WTC11 (cell line): Measurements from ENCODE around the gene PKHD1. TPM values are rescaled to one million over a fixed set of nuclear protein-coding genes. Genes with fewer than 3 reads are reported as not detected.

Experiments
- ATAC-seq: fragments of 200-7000 bp; cut with Tn5 transposase; 2 replicates; pipeline ENCODE4 v1.10.0; 2021; ENCODE audit warnings: mild to moderate bottlenecking, moderate library complexity
- CTCF ChIA-PET: fragments of 300-600 bp; sonication (Branson Sonifier 250); formaldehyde crosslinking; loops from one replicate; lab custom pipeline; 2021; ENCODE audit warnings: antibody characterized with exemption; lab: Charles Lee
- POLR2A ChIA-PET: fragments of 350-600 bp; sonication (Branson Sonifier 250); formaldehyde crosslinking; loops from one replicate; lab custom pipeline; 2021; ENCODE audit warnings: antibody characterized with exemption; lab: Charles Lee
- DNase-seq: peaks from one replicate; pipeline ENCODE4 v3.0.0; 2021; ENCODE audit warnings: low spot score
- H3K27ac Mint-ChIP-seq: 2 replicates; pipeline ENCODE4 v1.8.0; 2021; ENCODE audit warnings: mixed read lengths
- H3K27me3 Mint-ChIP-seq: 2 replicates; pipeline ENCODE4 v1.8.0; 2021; ENCODE audit warnings: low read depth, mild to moderate bottlenecking, moderate library complexity, mixed read lengths
- H3K36me3 Mint-ChIP-seq: 2 replicates; pipeline ENCODE4 v1.8.0; 2021; ENCODE audit warnings: mixed read lengths
- H3K4me1 Mint-ChIP-seq: 2 replicates; pipeline ENCODE4 v1.8.0; 2022; ENCODE audit warnings: mixed read lengths
- H3K4me3 Mint-ChIP-seq: 2 replicates; pipeline ENCODE4 v1.8.0; 2021; ENCODE audit warnings: mild to moderate bottlenecking, moderate library complexity, mixed read lengths
- H3K9me3 Mint-ChIP-seq: 2 replicates; pipeline ENCODE4 v1.8.0; 2021; ENCODE audit warnings: mixed read lengths
- CBFB ChIP-seq: sonication (generic); formaldehyde crosslinking; IDR thresholded peaks from 2 replicates; pipeline ENCODE4 v1.8.1; 2022; ENCODE audit warnings: mild to moderate bottlenecking, low read depth, missing genetic modification reagents
- CTCF ChIP-seq: fragments of 200-600 bp; IDR thresholded peaks from 2 replicates; pipeline ENCODE4 v1.8.0; 2022; ENCODE audit warnings: antibody characterized with exemption
- E2F5 ChIP-seq: sonication (generic); formaldehyde crosslinking; IDR thresholded peaks from 2 replicates; pipeline ENCODE4 v1.8.1; 2022; ENCODE audit warnings: mild to moderate bottlenecking, moderate library complexity, missing genetic modification reagents
- GTF2I ChIP-seq: fragments of 250-450 bp; sonication (Bioruptor Pico); conservative IDR thresholded peaks from 2 replicates; pipeline ENCODE4 v1.4.0; 2021; ENCODE audit warnings: mild to moderate bottlenecking
- IRF2 ChIP-seq: sonication (generic); formaldehyde crosslinking; IDR thresholded peaks from 2 replicates; pipeline ENCODE4 v1.8.0; 2022; ENCODE audit warnings: low read depth, missing genetic modification reagents, borderline replicate concordance
- JAZF1 ChIP-seq: fragments of 250-450 bp; sonication (Bioruptor Pico); IDR thresholded peaks from 2 replicates; pipeline ENCODE4 v1.9.0; 2021; ENCODE audit warnings: moderate library complexity, mild to moderate bottlenecking, inconsistent platforms
- MXD4 ChIP-seq: fragments of 250-450 bp; sonication (Bioruptor Pico); IDR thresholded peaks from 2 replicates; pipeline ENCODE4 v1.8.0; 2021; ENCODE audit warnings: mild to moderate bottlenecking, moderate library complexity, borderline replicate concordance
- SMAD3 ChIP-seq: sonication (generic); formaldehyde crosslinking; IDR thresholded peaks from 2 replicates; pipeline ENCODE4 v1.8.0; 2022; ENCODE audit warnings: missing genetic modification reagents, mild to moderate bottlenecking, borderline replicate concordance
- SOX15 ChIP-seq: fragments of 250-450 bp; sonication (Bioruptor Pico); IDR thresholded peaks from 2 replicates; pipeline ENCODE4 v1.9.0; 2021; ENCODE audit warnings: mild to moderate bottlenecking
- STAT6 ChIP-seq: sonication (generic); formaldehyde crosslinking; conservative IDR thresholded peaks from 2 replicates; pipeline ENCODE4 v1.8.1; 2023; ENCODE audit warnings: mild to moderate bottlenecking, low read depth, missing genetic modification reagents, moderate library complexity
- TP53 ChIP-seq: sonication (generic); formaldehyde crosslinking; IDR thresholded peaks from 2 replicates; pipeline ENCODE4 v1.8.1; 2023; ENCODE audit warnings: mild to moderate bottlenecking, missing genetic modification reagents
- ZNF219 ChIP-seq: sonication (generic); formaldehyde crosslinking; IDR thresholded peaks from 2 replicates; pipeline ENCODE4 v1.8.0; 2023; ENCODE audit warnings: missing genetic modification reagents, mild to moderate bottlenecking, borderline replicate concordance
- ZNF263 ChIP-seq: sonication (generic); formaldehyde crosslinking; IDR thresholded peaks from 2 replicates; pipeline ENCODE4 v1.8.1; 2022; ENCODE audit warnings: low read depth, mild to moderate bottlenecking, moderate library complexity, missing genetic modification reagents
- ZNF425 ChIP-seq: fragments of 250-450 bp; sonication (Bioruptor Pico); conservative IDR thresholded peaks from 2 replicates; pipeline ENCODE4 v1.9.0; 2021; ENCODE audit warnings: mild to moderate bottlenecking
- ZNF671 ChIP-seq: fragments of 250-450 bp; sonication (Bioruptor Pico); IDR thresholded peaks from 2 replicates; pipeline ENCODE4 v1.8.0; 2021; ENCODE audit warnings: mild to moderate bottlenecking
- total RNA-seq: library from RNA; stranded (reverse); gene quantifications from 3 replicates; pipeline ENCODE4 v1.2.3, GENCODE V29; 2021
- TF ChIP-seq, protein P1 (sequence below): sonication (generic); formaldehyde crosslinking; IDR thresholded peaks from 2 replicates; pipeline ENCODE4 v1.8.0; 2022; ENCODE audit warnings: mild to moderate bottlenecking, missing genetic modification reagents
- TF ChIP-seq, protein P2 (sequence below): fragments of 250-450 bp; sonication (Bioruptor Pico); IDR thresholded peaks from 2 replicates; pipeline ENCODE4 v1.8.0; 2021; ENCODE audit warnings: mild to moderate bottlenecking

The PKHD1 gene
- total RNA-seq, 1 experiment from 2014 or later: 0.15 TPM

GRCh38 chr6:51793393-51793792 is 294.0 kb downstream of the PKHD1 start (continued):
- TF ChIP-seq CTCF (no peak), ZNF425 (no peak)

DNA sequence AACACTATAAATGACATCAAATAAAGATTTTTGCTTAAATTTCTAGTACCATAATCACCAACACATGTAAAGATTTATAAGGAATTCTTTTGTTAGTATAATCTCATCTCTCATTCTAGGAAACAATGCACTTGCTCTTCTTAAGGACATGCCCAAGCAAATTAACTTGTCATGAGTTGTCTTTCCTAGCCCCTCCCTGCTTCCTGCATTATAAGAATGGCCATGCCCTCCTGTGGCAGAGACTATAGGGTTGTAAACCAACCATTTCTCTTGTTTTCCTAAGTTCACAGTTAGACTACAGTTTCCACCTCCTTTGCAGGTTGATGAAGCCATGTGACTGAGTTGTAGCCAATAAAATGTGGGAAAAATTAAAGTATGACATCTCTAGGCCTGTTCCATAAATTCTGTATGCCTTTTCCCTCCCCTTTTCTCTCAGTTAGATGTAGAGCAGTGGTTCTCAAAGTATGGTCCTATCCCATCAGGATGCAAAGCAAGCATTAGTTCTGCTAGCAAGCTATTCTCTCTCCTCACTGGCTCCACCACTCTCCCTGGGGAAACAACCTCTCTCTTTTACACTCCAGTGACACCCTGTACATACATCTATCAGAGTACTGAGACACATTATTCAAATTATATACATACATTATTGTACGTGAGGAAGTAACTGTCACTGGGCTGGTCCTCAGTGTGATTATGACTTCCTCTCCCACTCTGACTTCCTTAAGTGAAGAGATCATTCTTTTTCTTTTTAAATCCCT is 295.0 kb downstream of the PKHD1 start:
- POLR2A ChIA-PET: no interaction called here
- peaks cover 22% of the 10 kb centered on the region for H3K36me3 Mint-ChIP-seq
- TF ChIP-seq JAZF1 (CRISPR knock-in tag) (no peak), GTF2I (CRISPR knock-in tag) (no peak), CBFB (CRISPR knock-in tag) (no peak), ZNF425 (no peak), SMAD3 (no peak), MXD4 (CRISPR knock-in tag) (no peak)
- TF ChIP-seq, all 79 proteins: peak for 0
- CTCF ChIA-PET: no interaction called here
- no peaks in the 10 kb centered on the region for H3K27me3 Mint-ChIP-seq
- DNase-seq (no peak), ATAC-seq (no peak)
- H3K9me3 Mint-ChIP-seq: peaks cover 40% of the 10 kb centered on the region
- no peak overlapping the region for H3K4me3 Mint-ChIP-seq
- H3K4me1 Mint-ChIP-seq: peaks cover 7% of the 10 kb centered on the region
- no peak overlapping the region for H3K27ac Mint-ChIP-seq

- no peak for DNase-seq
- H3K4me1 Mint-ChIP-seq: peaks cover 7% of the 10 kb centered on the region
- CTCF ChIA-PET: no interaction called here
- peaks cover 26% of the 10 kb centered on the region for H3K9me3 Mint-ChIP-seq
- H3K36me3 Mint-ChIP-seq: peaks cover 10% of the 10 kb centered on the region; the same call in 1 of the 2 replicates
- no peaks in the 10 kb centered on the region for H3K27me3 Mint-ChIP-seq
- no peak overlapping the region for H3K27ac Mint-ChIP-seq
- ATAC-seq: no peak
- POLR2A ChIA-PET: no interaction called here
- H3K4me3 Mint-ChIP-seq: no peak overlapping the region
- TF ChIP-seq, protein P1, sequence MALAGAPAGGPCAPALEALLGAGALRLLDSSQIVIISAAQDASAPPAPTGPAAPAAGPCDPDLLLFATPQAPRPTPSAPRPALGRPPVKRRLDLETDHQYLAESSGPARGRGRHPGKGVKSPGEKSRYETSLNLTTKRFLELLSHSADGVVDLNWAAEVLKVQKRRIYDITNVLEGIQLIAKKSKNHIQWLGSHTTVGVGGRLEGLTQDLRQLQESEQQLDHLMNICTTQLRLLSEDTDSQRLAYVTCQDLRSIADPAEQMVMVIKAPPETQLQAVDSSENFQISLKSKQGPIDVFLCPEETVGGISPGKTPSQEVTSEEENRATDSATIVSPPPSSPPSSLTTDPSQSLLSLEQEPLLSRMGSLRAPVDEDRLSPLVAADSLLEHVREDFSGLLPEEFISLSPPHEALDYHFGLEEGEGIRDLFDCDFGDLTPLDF: no peak
- TF ChIP-seq STAT6 (CRISPR knock-in tag) (no peak), IRF2 (no peak), E2F5 (CRISPR knock-in tag) (no peak), ZNF671 (no peak), SOX15 (CRISPR knock-in tag) (no peak), ZNF263 (CRISPR knock-in tag) (no peak), ZNF219 (CRISPR knock-in tag) (no peak), TP53 (no peak), ZNF425 (no peak)
- TF ChIP-seq, protein P2, sequence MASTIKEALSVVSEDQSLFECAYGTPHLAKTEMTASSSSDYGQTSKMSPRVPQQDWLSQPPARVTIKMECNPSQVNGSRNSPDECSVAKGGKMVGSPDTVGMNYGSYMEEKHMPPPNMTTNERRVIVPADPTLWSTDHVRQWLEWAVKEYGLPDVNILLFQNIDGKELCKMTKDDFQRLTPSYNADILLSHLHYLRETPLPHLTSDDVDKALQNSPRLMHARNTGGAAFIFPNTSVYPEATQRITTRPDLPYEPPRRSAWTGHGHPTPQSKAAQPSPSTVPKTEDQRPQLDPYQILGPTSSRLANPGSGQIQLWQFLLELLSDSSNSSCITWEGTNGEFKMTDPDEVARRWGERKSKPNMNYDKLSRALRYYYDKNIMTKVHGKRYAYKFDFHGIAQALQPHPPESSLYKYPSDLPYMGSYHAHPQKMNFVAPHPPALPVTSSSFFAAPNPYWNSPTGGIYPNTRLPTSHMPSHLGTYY: no peak
These were observed 296.5 kb downstream of the PKHD1 start for GRCh38 chr6:51790946-51791345.
